Caki2 (cell line): ENCODE data around the gene FBXL22. TPM values are rescaled to one million over a fixed set of nuclear protein-coding genes. Genes with fewer than 3 reads are reported as not detected.

Experiments
- DNase-seq: peaks from one replicate; pipeline ENCODE4 v3.0.0-alpha.2; 2015; ENCODE audit warnings: low read depth
- in situ Hi-C: cut with HindIII; loops from 2 replicates; pipeline ENCODE4 v1.10.0; 2016; ENCODE audit warnings: low sequenced_read_pairs, low pct_unique_long_range_greater_than_20kb, mixed read lengths
- total RNA-seq: library from RNA; depleted of rRNA; stranded (reverse); fragments of >200 nt; shearing (Covaris generic); gene quantifications from 2 replicates; pipeline ENCODE4 v1.2.3, GENCODE V29; 2014; ENCODE audit warnings: low replicate concordance

FBXL22 gene
- total RNA-seq, 1 experiment from 2014 or later, result not detected

DNA sequence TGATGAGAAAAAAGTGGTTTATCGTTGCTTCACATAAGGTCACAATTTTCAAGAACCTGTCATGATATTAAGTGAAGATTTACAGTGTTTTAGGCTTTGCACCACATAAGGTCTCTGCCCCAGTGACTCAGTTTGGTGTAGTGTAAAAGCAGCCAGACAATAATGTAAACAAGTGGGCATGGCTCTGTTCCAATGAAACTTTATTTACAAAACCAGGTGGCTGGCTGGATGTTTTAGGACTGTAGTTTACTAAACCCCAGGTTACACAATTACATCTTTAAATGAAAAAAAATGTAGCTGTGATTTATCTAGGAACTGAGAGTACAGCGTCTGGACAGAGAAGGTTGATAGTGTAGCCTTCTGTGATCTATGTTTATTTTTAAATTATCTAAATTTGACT is 9.7 kb upstream of the FBXL22 start:
- in situ Hi-C loops, result no loop called here
- DNase-seq, result no peak

DNA sequence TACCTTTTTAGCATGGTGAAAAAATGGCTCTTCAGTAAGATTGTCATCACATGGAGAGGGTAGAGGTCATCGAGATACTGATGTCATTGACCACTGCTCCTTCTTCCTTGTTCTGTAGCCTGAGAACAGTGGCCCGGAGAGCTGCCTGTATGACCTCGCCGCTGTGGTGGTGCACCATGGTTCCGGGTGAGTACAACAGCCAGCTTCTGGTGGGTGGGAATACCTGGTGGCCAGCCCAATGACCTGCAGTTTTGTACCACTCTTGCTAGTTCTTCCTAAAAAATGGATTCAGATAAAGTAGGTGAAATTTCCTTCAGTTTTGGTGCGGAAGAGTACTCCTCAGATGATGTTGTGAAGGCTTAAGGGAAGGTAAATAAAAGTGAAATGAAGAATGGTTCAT is 8.4 kb upstream of the FBXL22 start:
- in situ Hi-C loops, result no loop called here

DNA sequence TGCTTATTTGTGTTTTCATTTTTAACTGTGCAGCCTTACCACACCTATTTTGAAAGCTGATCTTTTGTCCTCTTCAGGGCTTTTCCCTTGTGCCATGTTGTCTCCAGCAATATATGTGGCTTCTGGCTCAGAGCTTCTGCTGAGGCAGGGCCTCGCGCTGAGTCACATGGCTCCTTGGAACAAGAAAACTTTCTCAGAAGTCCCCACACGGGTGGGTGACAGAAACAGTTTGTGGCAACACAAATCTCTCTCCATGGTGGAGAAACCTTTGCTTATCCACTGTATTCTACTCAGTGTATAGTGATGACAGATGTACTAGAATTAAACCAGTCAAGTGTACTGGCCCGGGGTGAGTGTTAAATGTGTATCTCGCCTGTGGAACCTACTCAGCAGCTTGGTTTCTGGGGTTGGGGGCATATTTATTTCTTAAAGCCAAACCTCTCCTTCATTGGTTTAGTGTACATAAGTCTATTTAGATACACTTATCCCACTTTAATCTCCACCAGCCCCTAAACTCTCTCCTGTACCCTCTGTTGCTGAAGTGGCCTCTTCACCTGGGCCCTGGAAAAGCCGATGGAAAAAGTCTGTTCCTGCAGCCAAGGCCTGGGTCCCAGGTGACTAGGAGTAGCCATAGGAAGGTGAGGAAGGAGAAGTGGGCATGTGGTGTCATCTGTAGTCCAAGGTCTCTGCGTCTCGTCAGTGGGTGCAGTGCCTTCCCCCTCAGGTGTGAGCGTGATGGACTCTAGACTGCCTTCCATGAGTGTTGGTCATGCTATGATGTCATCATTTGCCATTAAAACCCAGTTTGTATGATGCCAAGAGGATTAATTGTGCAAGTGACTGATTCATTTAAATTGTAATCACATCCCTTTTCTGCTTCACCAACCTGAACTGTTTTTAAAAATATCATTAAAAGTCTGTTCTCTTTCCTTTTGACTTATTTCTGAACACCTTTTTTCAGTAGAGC is 3.2 kb upstream of the FBXL22 start:
- no peak for DNase-seq

More for the DNA sequence above, 8.4 kb upstream of the FBXL22 start:
- DNase-seq, result peak; percentile 21

DNA sequence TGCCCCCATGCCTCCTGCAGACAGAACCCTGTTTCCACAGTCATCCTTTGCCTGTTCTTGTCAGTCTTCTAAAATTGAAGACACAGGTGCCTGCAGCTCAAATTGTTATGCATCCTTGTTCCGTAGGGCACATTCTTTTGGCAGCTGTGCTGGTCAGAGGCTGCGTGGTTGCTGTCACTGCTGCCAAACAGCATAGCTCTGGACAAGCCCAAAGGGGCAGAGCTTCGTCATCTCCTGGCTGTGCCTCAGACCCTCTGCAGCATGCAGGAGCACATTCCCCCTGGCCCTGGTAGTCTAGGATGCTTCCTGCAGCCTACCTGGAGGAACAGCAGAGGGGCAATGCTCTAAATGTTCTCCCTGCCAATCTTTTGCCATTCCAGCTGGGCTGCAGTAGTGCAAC is 2.1 kb upstream of the FBXL22 start:
- DNase-seq, result no peak
- in situ Hi-C loops, result no loop called here

More for the DNA sequence above, 3.2 kb upstream of the FBXL22 start:
- in situ Hi-C loops, result no loop called here

DNA sequence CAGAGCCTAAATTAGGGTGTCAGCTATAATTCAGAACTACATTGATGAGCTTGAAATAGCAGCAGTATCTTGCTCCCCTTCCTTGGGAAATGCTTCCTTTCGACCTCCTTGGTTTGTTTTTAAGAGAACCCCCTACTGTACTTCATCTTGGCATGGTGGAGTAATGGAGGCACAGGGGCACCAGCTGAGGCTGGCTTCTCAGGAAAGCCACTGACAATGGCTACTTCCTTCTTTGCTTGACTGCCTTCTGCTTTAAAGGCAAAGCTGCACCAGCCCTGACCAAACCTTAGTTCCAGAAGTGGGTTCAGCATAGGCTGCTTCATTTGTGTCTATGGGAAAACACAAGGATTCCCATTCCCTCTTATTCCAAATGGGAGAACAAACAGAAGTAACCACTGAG is 1.5 kb upstream of the FBXL22 start:
- no peak for DNase-seq
- in situ Hi-C loops, result no loop called here

DNA sequence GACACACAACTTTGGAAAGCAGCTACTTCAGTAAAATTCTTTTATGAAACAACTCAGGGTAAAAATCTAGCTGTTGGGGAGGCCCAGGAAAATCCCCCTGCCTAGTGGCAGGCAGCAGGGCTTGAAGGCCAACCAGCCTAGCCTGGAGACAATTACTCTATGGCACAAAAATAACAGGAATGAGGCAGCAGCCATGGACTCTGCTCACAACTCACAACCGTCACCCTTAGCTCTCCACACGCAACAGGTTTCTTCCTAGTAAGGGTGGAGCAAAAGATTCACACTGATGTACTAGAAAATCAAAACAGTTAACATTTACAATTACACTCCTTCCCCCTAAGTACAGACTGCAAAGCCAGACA is 530 bp upstream of the FBXL22 start:
- in situ Hi-C loops, result no loop called here
- no peak for DNase-seq

DNA sequence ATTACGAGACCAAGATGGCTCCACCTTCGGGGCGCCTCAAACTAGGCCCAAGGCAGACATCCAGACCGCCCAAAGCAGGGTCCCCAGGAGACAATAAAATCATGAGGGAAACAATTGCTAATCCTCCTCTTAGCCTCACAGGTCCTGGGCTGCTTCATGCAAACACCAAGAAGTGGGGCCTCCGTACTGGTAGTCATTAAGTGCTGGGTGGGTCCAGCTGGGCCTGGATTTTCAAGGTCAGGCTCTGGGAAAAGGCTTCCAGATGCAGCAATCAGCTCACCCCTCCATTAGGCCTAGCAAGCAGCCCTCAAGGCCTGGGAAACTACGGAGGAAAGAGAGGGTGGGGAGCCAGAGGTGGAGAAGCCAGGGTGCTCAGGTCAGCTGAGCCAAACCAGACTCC is 634 bp downstream of the FBXL22 start:
- no peak for DNase-seq
- in situ Hi-C loops, result no loop called here

DNA sequence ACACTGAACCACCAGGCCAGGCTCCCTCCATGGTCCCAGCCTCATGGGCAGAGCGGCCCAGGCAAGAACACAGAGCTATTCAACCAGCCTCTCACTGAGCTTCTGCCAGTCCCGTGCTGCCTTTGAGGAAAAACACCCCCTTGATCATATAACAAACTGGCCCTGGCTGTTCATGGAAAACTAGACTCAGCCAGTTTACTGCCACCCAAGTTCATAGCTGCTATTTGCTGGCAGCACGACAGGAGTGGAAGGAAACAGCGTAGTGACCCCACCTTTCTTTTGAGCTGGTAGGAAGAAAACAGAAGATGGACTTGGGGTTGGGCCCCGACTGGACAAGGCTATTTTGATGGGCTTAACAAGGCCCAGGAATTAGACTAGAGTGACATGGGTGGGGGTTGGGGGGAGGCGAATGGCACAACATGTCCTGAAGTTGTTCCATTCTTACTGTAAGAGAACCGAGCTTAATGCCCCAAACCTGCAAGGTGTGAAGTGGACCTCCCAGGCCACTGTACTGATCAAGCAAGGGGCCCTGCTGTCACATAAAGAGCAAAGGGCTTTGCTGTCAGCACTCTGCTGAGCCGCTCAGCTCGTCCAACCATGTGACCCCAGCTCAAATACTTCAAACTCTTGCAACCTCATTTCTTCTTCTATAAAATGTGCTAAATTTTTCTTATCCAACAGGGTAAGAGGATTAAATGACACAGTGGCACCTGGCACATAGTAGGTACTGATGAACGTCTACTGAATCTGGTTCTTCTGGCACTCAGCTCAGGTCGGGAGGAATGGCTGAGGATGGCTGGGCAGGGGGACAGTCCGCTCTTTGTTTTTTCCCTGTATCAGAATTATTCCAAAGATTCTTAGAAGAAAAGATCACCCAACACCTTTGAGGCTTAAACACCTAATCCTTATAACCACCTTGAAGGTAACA is 1.6 kb downstream of the FBXL22 start:
- in situ Hi-C loops, result no loop called here
- no peak for DNase-seq

DNA sequence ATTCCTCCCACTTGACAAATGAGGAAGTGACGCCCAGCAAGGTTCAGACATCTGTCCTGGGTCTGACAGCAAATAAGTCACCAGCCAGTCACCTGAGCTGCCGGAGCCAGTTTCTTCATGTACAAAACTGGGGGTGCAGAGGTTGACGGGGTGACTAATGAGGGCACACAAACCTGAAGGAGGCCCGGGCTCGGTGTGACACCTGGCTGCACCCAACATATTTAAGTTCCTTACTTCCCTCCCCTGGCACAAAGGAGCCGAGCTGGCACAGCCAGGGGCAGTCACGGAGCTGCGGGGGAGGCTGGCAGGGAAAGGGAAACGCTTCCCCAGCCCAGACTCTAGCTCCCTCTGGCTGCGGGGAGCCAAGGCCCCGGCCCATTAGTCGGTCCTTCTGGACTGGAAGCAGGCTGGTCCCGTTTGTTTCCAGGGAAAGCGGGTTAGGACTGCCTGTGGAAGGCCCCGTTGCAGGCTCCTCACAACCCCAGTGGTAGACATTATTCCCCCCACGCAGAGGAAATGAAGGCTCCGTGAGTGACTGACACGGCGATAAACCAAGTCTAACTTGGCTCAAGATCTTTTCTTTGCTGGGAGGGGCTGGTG is 2.3 kb downstream of the FBXL22 start:
- peak; percentile 37 for DNase-seq
- in situ Hi-C loops, result no loop called here

DNA sequence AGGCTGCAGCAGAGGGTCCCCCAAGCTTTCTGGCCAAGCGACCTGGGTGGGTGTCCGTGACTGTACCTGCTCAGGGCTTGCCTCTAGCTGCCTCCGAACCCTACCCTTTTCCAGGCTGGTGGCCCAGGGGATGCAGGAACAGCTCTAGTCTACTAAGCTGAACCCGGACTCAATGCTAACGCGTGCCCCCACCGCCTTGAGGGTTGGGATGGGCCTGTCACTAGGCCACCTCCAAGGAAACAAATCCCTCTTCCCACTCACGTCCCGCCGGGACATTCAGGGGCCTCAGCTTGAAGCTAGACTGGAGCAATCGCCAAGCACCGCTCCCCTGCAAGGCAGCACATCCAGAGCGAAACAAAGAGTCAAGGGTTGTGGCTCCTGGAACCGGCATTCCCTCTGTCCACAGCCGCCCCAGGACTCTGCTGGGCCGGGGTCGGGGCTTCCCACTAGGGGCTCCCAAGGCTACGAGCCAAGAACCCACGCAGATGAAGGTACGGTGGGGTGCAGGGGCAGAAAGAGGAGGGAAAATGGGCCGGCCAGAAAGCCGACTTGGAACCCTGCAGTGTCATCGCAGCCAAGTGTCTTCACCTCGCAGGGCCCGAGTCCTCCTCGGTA is 2.9 kb downstream of the FBXL22 start:
- no peak for DNase-seq
- in situ Hi-C loops, result no loop called here

DNA sequence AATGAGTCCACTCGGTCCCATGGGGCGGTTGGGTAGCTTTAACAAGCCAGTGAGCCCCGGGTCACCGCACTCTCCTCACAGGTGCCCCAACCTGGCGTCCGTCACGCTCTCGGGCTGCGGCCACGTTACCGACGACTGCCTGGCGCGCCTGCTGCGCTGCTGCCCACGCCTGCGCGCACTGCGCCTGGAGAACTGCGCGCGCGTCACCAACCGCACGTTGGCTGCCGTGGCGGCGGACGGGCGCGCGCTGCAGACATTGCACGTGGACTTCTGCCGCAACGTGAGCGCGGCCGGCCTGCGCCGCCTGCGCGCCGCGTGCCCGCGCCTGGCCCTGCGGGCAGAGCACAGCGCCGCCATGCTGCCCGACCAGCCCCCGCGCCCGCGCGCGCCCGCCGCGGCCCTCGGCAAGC is 3.4 kb downstream of the FBXL22 start:
- in situ Hi-C loops, result no loop called here
- peak; percentile 88 for DNase-seq

DNA sequence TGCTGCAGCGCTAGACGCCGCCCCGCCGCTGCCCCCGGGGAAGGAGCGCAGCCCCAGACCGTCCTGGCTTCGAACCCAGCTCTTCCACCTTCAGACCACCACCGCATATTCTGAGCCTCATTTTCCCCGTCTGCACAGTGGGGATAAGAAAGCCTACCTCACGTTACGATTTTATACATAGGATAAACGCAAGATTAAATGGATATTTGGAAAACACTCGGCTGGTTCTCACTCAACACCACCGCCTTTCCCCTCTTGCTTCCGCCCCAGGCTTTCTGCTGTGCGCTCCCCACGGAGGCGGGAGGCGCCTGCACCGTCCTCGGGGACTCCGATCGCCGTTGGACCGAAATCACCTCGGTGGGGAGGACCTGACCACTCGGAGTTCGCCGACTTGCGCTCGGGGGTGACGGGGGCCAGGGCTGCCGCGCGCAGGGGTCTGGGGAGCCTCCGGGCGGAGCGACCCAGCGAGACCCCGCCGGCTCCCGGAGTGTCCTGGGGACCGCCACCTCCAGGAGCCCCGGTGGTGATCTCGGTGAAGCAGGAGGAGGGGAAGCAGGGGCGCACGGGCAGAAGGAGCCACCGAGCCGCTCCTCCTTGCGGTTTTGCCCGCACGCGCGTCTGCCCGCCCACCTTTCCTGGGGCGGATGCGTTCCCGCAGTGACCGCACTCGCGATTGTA is 4.0 kb downstream of the FBXL22 start:
- no peak for DNase-seq
- in situ Hi-C loops, result no loop called here

DNA sequence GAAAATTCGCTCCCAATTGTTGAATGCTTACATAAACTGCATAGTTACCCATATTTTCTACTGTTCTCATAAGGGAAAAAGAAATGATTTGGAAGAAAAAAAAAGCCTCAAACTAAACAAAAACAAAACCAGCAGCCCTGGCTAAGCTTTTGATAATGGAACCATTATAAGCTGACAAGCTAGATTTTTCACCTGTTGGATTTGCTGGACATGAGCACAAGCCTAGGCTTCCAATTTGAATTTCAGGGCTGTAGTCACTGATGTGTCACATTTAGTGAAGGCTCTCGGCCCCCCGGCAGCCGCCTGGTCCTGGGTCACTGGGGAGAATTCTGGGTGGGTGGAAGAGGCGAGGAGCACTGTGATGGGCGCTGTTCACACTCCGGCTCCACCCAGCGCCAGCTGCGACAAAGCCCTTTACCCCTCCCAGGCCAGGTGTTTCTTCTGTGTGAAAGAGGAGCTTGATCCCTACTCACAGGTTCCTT is 4.6 kb downstream of the FBXL22 start:
- in situ Hi-C loops, result no loop called here

DNA sequence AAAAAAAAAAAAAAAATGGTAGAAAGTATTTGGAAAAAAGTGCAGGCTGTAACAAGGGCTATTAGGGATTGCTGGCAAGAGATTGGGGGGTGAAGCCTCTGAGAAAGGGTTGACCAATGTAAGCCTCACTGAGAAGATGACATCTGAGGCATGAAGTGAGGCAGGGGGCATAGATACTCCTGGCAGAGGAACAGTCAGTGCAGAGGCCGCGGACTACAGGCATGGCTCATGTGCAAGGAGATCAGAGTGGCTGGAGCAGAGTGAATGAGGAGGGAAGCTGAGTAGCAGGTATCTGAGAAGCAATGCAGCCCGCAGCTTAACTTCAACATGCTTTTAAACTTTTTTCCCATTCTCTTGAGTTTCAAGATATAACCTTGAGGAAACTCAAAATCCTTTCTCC is 5.4 kb downstream of the FBXL22 start:
- in situ Hi-C loops, result no loop called here
- no peak for DNase-seq

More for the DNA sequence above, 4.6 kb downstream of the FBXL22 start:
- no peak for DNase-seq

DNA sequence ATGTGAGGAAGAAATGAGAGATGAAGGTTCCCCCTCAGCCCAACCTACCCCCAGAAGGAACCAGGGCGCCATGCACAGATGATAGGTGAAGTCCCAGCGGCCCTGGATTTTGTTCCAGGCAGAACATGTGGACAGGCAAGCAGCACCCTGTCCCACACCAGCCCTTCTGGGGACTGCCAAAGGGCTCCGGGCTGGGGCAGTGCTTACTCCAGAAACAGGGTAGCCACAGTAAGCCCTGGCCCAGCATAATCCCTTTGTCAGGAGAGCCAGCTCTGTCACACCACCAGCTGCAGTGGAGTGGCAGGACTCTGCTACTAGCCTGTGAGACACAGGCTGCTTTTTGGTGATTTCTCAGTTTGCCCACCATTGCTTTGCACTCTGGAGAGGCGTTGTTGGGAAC is 6.3 kb downstream of the FBXL22 start:
- in situ Hi-C loops, result no loop called here
- no peak for DNase-seq

DNA sequence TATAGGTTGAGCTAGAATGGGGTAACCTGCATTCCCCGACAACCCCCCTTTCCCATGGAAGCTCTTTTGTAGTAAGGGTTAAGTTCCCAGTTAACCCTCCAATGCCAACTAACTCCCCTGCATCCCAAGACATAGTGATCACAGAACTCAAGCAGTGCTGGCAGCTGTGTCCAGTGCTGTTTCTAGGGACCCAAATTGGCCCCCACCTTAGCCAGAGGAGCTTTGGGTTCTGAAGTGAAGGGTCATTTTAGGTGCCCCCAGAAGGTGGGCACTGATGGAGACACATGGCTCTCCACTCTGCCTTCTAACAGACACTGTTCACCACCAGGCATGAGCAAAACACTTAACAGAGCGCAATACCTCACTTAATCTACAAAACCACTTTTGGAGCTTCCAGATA is 7.1 kb downstream of the FBXL22 start:
- in situ Hi-C loops, result no loop called here
- DNase-seq, result no peak

DNA sequence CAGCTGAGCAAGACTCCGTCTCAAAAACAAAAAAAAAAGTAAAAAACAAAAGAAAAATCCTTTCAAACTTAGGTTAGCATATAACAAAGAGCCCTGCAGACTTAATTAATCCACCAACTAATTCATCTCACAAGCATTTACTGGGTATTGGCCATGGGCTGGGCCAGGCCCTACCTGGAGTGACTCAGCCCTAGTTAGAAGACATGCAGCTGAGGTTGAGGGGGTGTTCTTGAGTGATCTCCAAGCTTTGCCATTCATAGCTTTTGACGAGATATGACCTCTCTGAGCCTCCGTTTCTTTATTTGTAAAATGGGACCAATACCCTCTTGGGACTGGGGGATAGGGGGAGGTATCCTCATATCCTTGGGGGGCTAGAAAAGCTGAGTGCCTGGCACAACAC is 7.8 kb downstream of the FBXL22 start:
- no peak for DNase-seq
- in situ Hi-C loops, result no loop called here

DNA sequence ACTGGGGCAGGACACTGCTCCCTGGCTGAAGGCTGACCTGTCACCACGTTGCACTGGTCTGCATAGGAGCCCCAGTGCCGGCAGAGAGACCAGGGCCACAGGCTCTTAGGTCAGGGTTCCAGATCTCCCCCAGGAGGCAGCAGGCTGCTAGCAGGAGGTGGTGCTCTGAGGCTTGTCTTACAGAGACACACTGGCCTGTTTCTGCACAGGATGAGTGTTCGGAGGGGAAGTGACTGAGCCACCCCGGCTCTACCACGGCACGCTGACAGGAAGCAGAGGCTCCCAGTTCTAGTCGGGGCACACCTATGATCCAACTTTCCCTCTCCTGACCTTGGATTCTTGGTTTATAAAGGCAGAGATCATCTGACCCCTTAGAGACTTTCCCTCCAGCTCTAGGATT is 8.6 kb downstream of the FBXL22 start:
- no peak for DNase-seq
- in situ Hi-C loops, result no loop called here
